Epithelial cell of prostate (primary cell): ENCODE results near the gene DCP1B.

Experiments
- DNase-seq: peaks from one replicate; pipeline ENCODE4 v3.0.0-alpha.2; 2011; ENCODE audit warnings: low read depth, low spot score
- H3K27ac ChIP-seq: fragments of 450-650 bp; 2 replicates; pipeline ENCODE4 v1.5.1; 2017; ENCODE audit warnings: mild to moderate bottlenecking

The DCP1B gene

GRCh38 chr12:1924996-1925683 lies 79.1 kb downstream of the DCP1B start:
- H3K27ac ChIP-seq, result no peak overlapping the region
- DNase-seq, result no peak

DNA sequence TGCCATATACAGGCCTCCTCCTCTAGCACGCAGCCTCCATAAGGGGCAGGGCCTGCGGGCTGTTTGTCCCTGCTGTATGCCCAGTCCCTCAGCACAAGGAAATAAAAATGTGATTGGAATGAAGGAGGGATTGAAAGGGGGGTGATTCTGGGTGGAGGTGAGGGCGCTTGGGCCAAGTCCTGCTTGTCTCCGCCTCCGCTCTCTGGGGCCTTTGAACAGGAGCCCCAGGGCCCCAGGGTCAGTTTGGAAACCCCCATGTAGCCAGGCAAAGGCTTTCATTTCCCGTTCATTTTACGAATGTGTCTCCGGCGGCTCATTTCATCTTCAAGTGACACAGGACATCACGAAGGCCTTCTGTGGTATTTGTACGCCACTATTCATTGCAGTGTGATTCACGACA lies 81.3 kb downstream of the DCP1B start:
- DNase-seq, result no peak

GRCh38 chr12:1922075-1922709 lies 82.1 kb downstream of the DCP1B start:
- no peak for DNase-seq
- H3K27ac ChIP-seq, result no peak overlapping the region

More for the DNA sequence above, 81.3 kb downstream of the DCP1B start:
- no peak overlapping the region for H3K27ac ChIP-seq

DNA sequence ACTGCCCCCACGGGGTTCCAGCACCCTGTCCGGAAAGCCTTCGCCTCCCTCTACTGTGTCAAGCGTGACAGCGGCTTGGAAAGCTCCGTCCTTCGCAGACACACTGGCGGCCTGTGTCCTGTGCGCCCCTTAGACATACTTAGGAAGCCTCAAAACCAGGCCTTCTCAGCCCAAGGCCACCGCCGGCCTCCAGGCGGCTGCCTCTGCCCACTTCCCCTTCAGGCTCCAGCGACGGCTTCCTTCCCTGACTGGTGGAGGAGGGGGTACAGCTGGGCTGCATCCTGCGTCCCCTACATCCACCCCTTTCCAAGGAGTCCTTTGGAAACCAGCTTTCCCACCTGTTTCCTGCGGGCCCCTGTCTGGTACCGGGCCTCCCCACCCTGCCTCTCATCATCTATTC lies 83.3 kb downstream of the DCP1B start:
- DNase-seq, result no peak
- no peak overlapping the region for H3K27ac ChIP-seq

DNA sequence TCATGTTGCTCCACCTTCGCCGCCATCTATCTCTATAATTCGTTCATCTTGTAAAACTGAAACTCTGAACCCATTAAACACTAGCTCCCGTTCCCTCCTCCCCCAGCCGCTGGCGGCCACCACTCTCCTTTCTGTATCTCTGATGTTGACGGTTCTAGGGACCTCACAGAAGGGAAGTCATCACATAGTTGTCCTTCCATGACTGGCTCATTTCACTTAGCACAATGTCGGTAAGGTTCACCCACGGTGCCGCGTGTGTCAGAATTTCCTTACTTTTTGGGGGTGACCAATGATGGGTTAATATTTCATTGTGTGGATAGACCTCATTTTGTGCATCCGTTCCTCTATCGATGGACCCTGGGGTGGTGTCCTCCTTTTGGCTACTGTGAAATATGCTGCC lies 83.8 kb downstream of the DCP1B start:
- DNase-seq, result no peak
- no peak overlapping the region for H3K27ac ChIP-seq

DNA sequence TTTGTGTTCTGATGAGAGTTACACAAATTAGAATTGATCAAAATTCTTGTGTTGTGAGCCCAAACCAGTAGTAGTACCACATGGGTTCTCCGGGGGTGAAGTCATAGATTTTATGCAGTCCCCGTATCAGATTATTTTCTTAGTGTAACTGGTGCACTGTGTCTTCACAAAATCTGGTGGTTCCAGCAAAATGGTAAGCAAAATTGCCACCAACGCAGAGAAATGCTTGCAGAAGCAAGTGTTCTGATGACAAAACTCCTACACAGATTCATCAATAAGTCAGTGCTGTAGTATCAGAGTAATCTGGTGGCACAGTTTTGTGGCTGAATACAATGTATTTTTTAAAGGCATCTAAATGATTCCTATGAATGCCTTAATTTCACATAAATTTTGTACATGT lies 84.5 kb downstream of the DCP1B start:
- H3K27ac ChIP-seq, result no peak overlapping the region
- DNase-seq, result no peak

- no peak for DNase-seq
- H3K27ac ChIP-seq, result no peak overlapping the region
Observed at GRCh38 chr12:1919284-1919683, 85.0 kb downstream of the DCP1B start.

- DNase-seq, result no peak
- H3K27ac ChIP-seq, result no peak overlapping the region
Observed at GRCh38 chr12:1918884-1919236, 85.4 kb downstream of the DCP1B start.

DNA sequence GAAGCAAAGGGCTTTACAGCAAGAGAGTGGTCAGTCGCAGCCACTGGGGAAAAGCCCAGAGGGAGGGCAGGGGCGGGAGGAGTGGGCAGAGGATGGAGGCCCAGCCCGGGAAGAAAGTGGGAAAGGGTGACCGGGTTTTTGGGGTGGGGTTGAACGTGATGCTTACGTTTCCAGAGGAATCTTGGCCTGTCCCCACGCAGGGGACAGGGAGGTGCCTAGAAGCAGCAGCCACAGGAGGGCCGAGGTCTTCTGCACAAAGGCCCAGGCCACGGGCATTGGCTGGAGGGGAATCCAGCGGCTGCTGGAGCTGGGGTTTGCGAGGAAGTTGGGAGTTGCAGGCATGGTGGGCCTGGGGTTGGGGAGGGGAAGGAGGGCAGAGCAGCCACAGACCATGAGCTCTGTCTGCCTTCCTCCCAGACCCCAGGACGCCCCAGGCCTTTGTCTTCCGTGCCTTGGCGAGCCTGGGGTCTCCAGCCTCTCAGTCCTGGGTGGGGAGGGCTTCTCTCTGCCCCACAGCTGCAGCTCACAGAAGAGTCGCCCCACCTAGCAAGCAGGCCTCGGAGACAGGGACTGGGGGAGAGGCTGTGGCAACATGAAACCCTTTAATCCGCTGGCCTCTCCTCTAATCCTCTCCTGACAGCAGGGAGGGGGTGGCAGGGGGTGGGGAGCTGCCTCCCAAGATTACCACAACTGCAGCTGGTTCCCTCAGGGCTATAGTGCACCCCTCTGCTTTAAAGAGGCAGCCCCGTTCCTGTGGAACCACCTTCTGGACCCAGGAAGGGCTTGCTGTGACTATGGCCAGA lies 86.0 kb downstream of the DCP1B start, which contains the start of gene CACNA2D4:
CACNA2D4 (minus strand) TSS at position 572 of the 803 bp plus-strand sequence; CDS start at position 393, 179 bp downstream.
- no peak for DNase-seq
- no peak within 1 kb of the TSS for H3K27ac ChIP-seq

DNA sequence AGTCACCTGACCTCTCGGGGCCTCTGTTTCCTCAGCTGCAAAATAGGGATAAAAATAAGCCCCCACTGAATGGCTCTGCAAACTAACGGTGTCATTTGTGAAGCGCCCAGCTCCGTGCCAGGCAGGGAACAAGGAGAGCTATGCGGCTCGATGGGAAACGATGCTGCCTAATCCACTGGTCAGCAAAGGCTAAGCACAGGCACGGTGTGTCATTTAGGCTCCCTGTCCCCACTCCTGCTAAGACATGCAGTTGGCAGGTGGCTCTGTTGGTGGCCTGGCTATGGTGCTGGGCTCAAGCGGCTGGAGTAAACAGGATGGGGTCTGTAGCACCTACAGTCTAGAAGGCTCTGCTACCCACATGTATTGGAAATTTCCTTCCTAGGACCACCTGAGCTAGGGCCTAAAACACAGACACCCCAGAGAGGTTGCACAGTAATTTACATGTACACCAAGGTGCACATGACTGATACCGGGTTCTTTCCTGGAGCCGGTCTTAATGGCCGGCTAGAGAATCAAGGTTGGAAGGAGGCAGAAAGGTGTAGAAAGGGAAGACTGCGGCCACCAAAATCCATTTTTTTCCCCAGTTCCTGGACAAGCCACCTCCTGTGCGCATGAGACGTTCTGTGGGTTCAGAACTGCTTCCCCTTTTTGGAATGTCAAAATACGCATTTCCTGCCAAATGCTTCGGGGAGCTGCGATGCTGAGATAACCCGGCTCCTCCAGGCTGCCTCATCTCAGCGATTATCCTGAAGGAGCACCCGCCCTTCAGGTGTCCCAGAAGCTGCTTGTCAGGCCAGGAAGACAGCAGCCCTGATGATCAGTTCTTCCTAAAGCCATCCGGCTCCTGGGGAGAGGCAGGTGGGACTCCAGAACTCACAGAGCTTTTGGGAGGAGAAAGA lies 86.8 kb downstream of the DCP1B start:
- H3K27ac ChIP-seq, result no peak overlapping the region
- no peak for DNase-seq

GRCh38 chr12:1916371-1917171 lies 87.7 kb downstream of the DCP1B start:
- no peak for DNase-seq
- H3K27ac ChIP-seq, result no peak overlapping the region

GRCh38 chr12:1915082-1915968 lies 88.9 kb downstream of the DCP1B start:
- DNase-seq, result no peak
- no peak overlapping the region for H3K27ac ChIP-seq

GRCh38 chr12:1914114-1914911 lies 89.9 kb downstream of the DCP1B start:
- H3K27ac ChIP-seq, result no peak overlapping the region
- DNase-seq, result no peak

- DNase-seq, result no peak
Observed at GRCh38 chr12:1913377-1914113, 90.7 kb downstream of the DCP1B start.

DNA sequence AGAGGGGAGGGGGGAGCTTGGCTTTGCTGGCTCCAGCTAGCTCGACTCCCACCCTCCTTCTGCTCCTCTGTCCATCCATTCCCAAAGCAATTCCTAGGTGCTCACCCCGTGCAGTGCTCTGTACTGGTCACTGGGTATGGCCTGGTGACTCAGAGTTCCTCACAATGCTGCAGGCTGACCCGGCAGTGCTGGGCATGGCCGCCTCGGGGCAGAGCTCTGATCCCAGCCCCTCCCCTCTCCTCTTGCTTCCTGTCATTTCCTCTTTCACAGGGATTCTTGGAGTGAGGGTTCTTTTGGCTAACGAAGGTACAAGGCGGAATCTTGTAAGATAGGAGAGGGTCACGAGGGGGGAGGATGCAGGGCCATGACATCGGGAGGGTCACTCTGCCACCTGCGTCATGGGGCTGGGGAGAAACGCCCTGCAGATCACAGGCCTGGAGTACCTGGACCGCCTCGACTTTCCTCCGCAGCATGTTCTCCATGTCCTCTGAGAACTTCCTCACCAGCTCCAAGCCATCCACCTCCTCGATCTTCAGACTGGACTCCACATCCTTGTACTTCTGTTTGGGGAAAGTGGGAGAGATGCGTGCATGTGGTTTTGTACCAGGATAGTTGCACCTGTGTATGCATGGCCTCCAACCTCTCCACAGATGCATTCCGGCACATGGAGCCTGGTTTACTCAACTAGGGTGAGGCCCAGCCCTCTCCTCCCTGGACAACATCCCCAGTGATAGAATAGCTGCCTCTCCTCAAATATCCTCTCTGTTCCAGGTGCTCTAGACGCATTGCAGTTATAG lies 91.5 kb downstream of the DCP1B start:
- DNase-seq, result no peak

More at GRCh38 chr12:1913377-1914113, 90.7 kb downstream of the DCP1B start:
- no peak overlapping the region for H3K27ac ChIP-seq

More for the DNA sequence above, 91.5 kb downstream of the DCP1B start:
- no peak overlapping the region for H3K27ac ChIP-seq
